H1 (cell line): ENCODE data around the gene PREX1. TPM values are rescaled to one million over a fixed set of nuclear protein-coding genes. Genes with fewer than 3 reads are reported as not detected.

Experiments
- CTCF ChIA-PET: fragments of 300-600 bp; sonication (Branson Sonifier 250); formaldehyde crosslinking; loops from one replicate; lab custom pipeline; 2021; ENCODE audit not compliant: partially characterized antibody; lab: Charles Lee
- POLR2A ChIA-PET: fragments of 300-600 bp; sonication (Branson Sonifier 250); formaldehyde crosslinking; loops from one replicate; lab custom pipeline; 2021; ENCODE audit warnings: inconsistent platforms; ENCODE audit not compliant: partially characterized antibody; lab: Charles Lee
- DNase-seq, 2 experiments: peaks; one replicate each; pipeline versions ENCODE4 v3.0.0 to v3.0.0-alpha.2; 2010 to 2022; ENCODE audit warnings: low spot score in 2 of 2, low read depth in 1 of 2, mixed read lengths in 1 of 2
- FAIRE-seq: peaks from 2 replicates; lab custom pipeline; 2011; peaks lifted over from hg19 to GRCh38; lab: Jason Lieb, UNC
- H2AFZ ChIP-seq: 2 replicates; pipeline ENCODE4 v1.8.1; 2012; ENCODE audit warnings: low read length, inconsistent platforms
- H2AK5ac ChIP-seq: 2 replicates; pipeline ENCODE4 v1.6.1; 2013; ENCODE audit warnings: low read depth, low read length
- H2BK120ac ChIP-seq: replicated peaks from 2 replicates; pipeline ENCODE3; 2013; ENCODE audit warnings: low read depth, low read length, inconsistent platforms
- H2BK12ac ChIP-seq: 2 replicates; pipeline ENCODE4 v1.6.1; 2013; ENCODE audit warnings: low read depth, low read length
- H2BK15ac ChIP-seq: 2 replicates; pipeline ENCODE4 v1.6.1; 2013; ENCODE audit warnings: low read length
- H2BK20ac ChIP-seq: 2 replicates; pipeline ENCODE4 v1.6.1; 2013; ENCODE audit warnings: low read length
- H2BK5ac ChIP-seq: 2 replicates; pipeline ENCODE4 v1.6.1; 2013; ENCODE audit warnings: low read depth, low read length
- H3K14ac ChIP-seq: 2 replicates; pipeline ENCODE4 v1.6.1; 2013; ENCODE audit warnings: inconsistent platforms; ENCODE audit not compliant: insufficient read length
- H3K18ac ChIP-seq: 2 replicates; pipeline ENCODE4 v1.6.1; 2013; ENCODE audit warnings: low read length; ENCODE audit errors: extremely low read depth
- H3K23ac ChIP-seq: 2 replicates; pipeline ENCODE4 v1.6.1; 2013; ENCODE audit warnings: inconsistent platforms; ENCODE audit not compliant: insufficient read length
- H3K23me2 ChIP-seq: 2 replicates; pipeline ENCODE4 v1.6.1; 2013; ENCODE audit warnings: low read depth, low read length
- H3K27ac ChIP-seq: 2 replicates; pipeline ENCODE4 v1.6.1; 2011; ENCODE audit warnings: low read depth, low read length, inconsistent platforms
- H3K27me3 ChIP-seq, 4 experiments: replicated peaks in 1 of 4; 1 replicate in 1 of 4; 2 replicates in 3 of 4; pipeline versions ENCODE4 v1.6.1 to v1.8.1; 2011 to 2013; ENCODE audit warnings: low read length in 3 of 4, mild to moderate bottlenecking in 3 of 4, inconsistent platforms in 2 of 4, mixed read lengths in 2 of 4, moderate library complexity in 1 of 4; ENCODE audit not compliant: control insufficient read depth in 3 of 4, insufficient read depth in 3 of 4; ENCODE audit errors: extremely low read depth in 1 of 4
- H3K36me3 ChIP-seq, 4 experiments: 2 replicates each; pipeline versions ENCODE4 v1.6.1 to v1.8.1; 2011 to 2013; ENCODE audit warnings: mild to moderate bottlenecking in 4 of 4, low read length in 3 of 4, moderate library complexity in 2 of 4, control low read depth in 1 of 4, inconsistent platforms in 1 of 4; ENCODE audit not compliant: insufficient read depth in 4 of 4, control insufficient read depth in 2 of 4
- H3K4ac ChIP-seq: replicated peaks from 2 replicates; pipeline ENCODE3; 2013; ENCODE audit warnings: low read length, low read depth, mixed read lengths, inconsistent platforms; ENCODE audit not compliant: insufficient read length
- H3K4me1 ChIP-seq, 4 experiments: replicated peaks in 1 of 4; 1 replicate in 1 of 4; 2 replicates in 3 of 4; pipeline versions ENCODE4 v1.6.1 to v1.8.1; 2011 to 2013; ENCODE audit warnings: low read length in 3 of 4, inconsistent platforms in 2 of 4, mixed read lengths in 1 of 4; ENCODE audit not compliant: insufficient read depth in 4 of 4, control insufficient read depth in 3 of 4
- H3K4me2 ChIP-seq, 2 experiments: 2 replicates each; pipeline versions ENCODE4 v1.6.1 to v1.8.1; 2011 to 2013; ENCODE audit warnings: low read depth in 2 of 2, low read length in 2 of 2, control low read depth in 1 of 2, inconsistent platforms in 1 of 2, mild to moderate bottlenecking in 1 of 2; ENCODE audit not compliant: insufficient read depth in 1 of 2
- H3K4me3 ChIP-seq, 4 experiments: fragments of 200-600, 300-600 bp in 1 of 4; sonication (generic), shearing (Covaris generic), sonication (Bioruptor Twin) in 1 of 4; 2 replicates each; pipeline versions ENCODE4 v1.5.1 to v1.8.1; 2011 to 2016; ENCODE audit warnings: low read length in 4 of 4, low read depth in 3 of 4, control low read depth in 2 of 4, inconsistent platforms in 2 of 4, mild to moderate bottlenecking in 2 of 4, mixed read lengths in 1 of 4, moderate library complexity in 1 of 4; ENCODE audit not compliant: insufficient read depth in 2 of 4; ENCODE audit errors: extremely low read depth in 1 of 4
- H3K56ac ChIP-seq: replicated peaks from 2 replicates; pipeline ENCODE3; 2013; ENCODE audit warnings: low read depth, mild to moderate bottlenecking, mixed read lengths, low read length, inconsistent platforms; ENCODE audit not compliant: insufficient read length
- H3K79me1 ChIP-seq: 2 replicates; pipeline ENCODE4 v1.6.1; 2013; ENCODE audit warnings: low read depth, low read length, control low read depth
- H3K79me2 ChIP-seq, 2 experiments: 2 replicates each; pipeline versions ENCODE4 v1.6.1 to v1.8.1; 2012 to 2013; ENCODE audit warnings: low read length in 2 of 2, mild to moderate bottlenecking in 2 of 2, inconsistent platforms in 1 of 2; ENCODE audit not compliant: insufficient read depth in 2 of 2, control insufficient read depth in 1 of 2
- H3K9ac ChIP-seq, 4 experiments: replicated peaks in 1 of 4; 1 replicate in 1 of 4; 2 replicates in 3 of 4; pipeline versions ENCODE4 v1.6.1 to v1.8.1; 2011 to 2013; ENCODE audit warnings: low read depth in 3 of 4, low read length in 3 of 4, control low read depth in 2 of 4, mild to moderate bottlenecking in 2 of 4, moderate library complexity in 2 of 4, inconsistent platforms in 1 of 4; ENCODE audit errors: extremely low read depth in 1 of 4
- H3K9me3 ChIP-seq, 2 experiments: 2 replicates each; pipeline versions ENCODE4 v1.6.1 to v1.8.1; 2012 to 2013; ENCODE audit warnings: mild to moderate bottlenecking in 2 of 2, moderate library complexity in 2 of 2, control low read depth in 1 of 2, inconsistent platforms in 1 of 2, low read depth in 1 of 2, low read length in 1 of 2, mixed read lengths in 1 of 2; ENCODE audit not compliant: insufficient read depth in 2 of 2
- H4K20me1 ChIP-seq, 2 experiments: replicated peaks in 1 of 2; 2 replicates each; pipeline versions ENCODE3 to v1.8.1; 2011 to 2013; ENCODE audit warnings: inconsistent platforms in 2 of 2, low read length in 2 of 2, mild to moderate bottlenecking in 1 of 2; ENCODE audit not compliant: insufficient read depth in 2 of 2, control insufficient read depth in 1 of 2
- H4K5ac ChIP-seq: 2 replicates; pipeline ENCODE4 v1.6.1; 2013; ENCODE audit warnings: low read length, low read depth, mixed read lengths, inconsistent platforms; ENCODE audit not compliant: insufficient read length
- H4K8ac ChIP-seq: 2 replicates; pipeline ENCODE4 v1.8.0; 2013; ENCODE audit warnings: mild to moderate bottlenecking, moderate library complexity, low read length, inconsistent platforms; ENCODE audit not compliant: insufficient read depth; ENCODE audit errors: extremely low read depth
- H4K91ac ChIP-seq: replicated peaks from 2 replicates; pipeline ENCODE3; 2013; ENCODE audit warnings: low read length, mixed read lengths, inconsistent platforms; ENCODE audit not compliant: insufficient read length
- ASH2L ChIP-seq: fragments of 200-600, 300-600 bp; sonication (generic); IDR thresholded peaks from one replicate; pipeline ENCODE4 v1.7.1; 2017; ENCODE audit warnings: low read length
- CEBPB ChIP-seq: IDR thresholded peaks from 2 replicates; pipeline ENCODE4 v1.6.1; 2012; ENCODE audit warnings: low read depth, low read length
- NANOG ChIP-seq: IDR thresholded peaks from 2 replicates; pipeline ENCODE4 v1.6.1; 2011; ENCODE audit warnings: low read length, low read depth, mild to moderate bottlenecking, inconsistent platforms; ENCODE audit not compliant: insufficient read depth, poor library complexity, severe bottlenecking
- NRF1 ChIP-seq: IDR thresholded peaks from 2 replicates; pipeline ENCODE4 v1.6.1; 2011; ENCODE audit warnings: mild to moderate bottlenecking, low read depth, low read length, improper control_type of control experiment
- WGBS, 2 experiments: shearing (Covaris generic) in 1 of 2; methylation state at CpG; one replicate each; pipeline versions ENCODE4 v1.1.6 to v1.1.7; 2013 to 2015; ENCODE audit warnings: low lambda C conversion rate in 2 of 2, mixed read lengths in 2 of 2, inconsistent platforms in 1 of 2, low coverage in 1 of 2, missing lambda C conversion rate in 1 of 2; ENCODE audit not compliant: insufficient replicate concordance in 2 of 2, insufficient coverage in 1 of 2, insufficient read length in 1 of 2; ENCODE audit errors: extremely low coverage in 1 of 2, missing lambda C conversion rate in 1 of 2; 5-methylcytosine and 5-hydroxymethylcytosine counted together
- polyA plus RNA-seq, 7 experiments: library from polyadenylated mRNA; depleted of rRNA in 3 of 7; stranded (reverse) in 5 of 7; unstranded in 2 of 7; fragments of >200 nt in 5 of 7; fragments of 200-250 nt in 2 of 7; gene quantifications; 1 replicate in 5 of 7; 2 replicates in 1 of 7; 4 replicates in 1 of 7; pipeline versions ENCODE4 v1.2.1 to v1.2.3, GENCODE V29; 2011 to 2013; ENCODE audit warnings: missing spikeins in 2 of 7, mixed read lengths in 2 of 7
- total RNA-seq: library from RNA; stranded (reverse); fragmentation: NEBNext Ultra II Directional; extraction: Animal tissue kit (Norgen Biotek cat#: 25700); gene quantifications from 2 replicates; pipeline ENCODE4 v1.2.1, GENCODE V29; 2021

The PREX1 gene
- total and polyA plus RNA-seq, 2 of the 8 experiments (the other 6 are each of a cell fraction or from before 2014, with no cell fraction given), result 10.7 to 12.8 TPM

DNA sequence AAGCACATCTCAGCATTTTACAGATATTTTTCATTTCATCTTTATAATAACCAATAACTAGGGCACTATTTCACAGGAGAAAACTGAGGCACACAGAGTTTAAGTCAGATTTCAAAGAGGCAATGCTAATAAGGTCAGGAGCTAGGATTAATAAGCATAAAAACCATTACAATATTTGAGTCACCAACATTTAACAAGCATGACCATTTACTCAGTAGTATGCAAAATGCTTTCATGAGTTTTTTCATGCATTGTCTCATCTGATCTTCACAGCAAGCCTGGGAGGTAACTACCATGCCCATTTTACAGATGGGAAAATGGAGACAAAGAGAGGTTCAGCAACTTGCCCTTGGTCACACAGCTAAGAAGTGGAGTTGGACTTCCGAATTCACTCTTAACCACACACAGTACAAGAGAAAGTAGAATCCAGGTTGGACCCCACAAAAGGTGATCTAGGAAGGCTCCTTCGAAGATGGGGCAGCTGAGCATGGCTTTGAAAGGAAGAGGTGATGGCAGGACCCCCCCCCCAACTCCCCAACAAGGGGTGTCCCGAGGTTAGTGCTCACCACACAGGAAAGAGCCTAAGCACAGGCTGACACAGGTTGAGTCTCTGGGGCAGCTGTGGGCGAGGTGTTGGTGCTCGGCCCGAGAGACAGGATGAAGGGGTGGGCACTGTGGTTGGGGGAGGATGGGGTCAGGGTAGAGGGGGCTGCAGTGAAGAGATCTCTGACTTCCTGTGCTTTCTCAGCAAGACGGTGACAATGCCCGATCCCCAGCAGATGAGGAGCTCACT, 108.8 kb downstream of the PREX1 start:
- H2AK5ac ChIP-seq, result no peak overlapping the region
- DNase-seq (no peak), FAIRE-seq (no peak)
- H3K79me2 ChIP-seq, result no peaks in the 10 kb centered on the region
- H3K4me1 ChIP-seq, result peaks cover 0 to 7% (median 5%) of the 10 kb centered on the region in 4 experiments; a peak in 4 of 7 replicates
- no peak overlapping the region for H4K5ac ChIP-seq
- no peaks in the 10 kb centered on the region for H3K9me3 ChIP-seq
- H2BK12ac ChIP-seq, result no peak overlapping the region
- CTCF ChIA-PET, result interaction anchor here (1.6 kb wide), 1 partner anchor 15 kb away, joined by 3 read pairs; no protein-coding TSS in a partner anchor
- H3K9ac ChIP-seq, result no peak overlapping the region
- no peak overlapping the region for H3K4me2 ChIP-seq
- H3K23me2 ChIP-seq, result no peaks in the 10 kb centered on the region
- H3K23ac ChIP-seq, result no peak overlapping the region
- H3K79me1 ChIP-seq, result no peaks in the 10 kb centered on the region; the same call in 1 of the 2 replicates
- no peaks in the 10 kb centered on the region for H3K36me3 ChIP-seq
- H3K56ac ChIP-seq, result no peak overlapping the region
- no peak overlapping the region for H3K4ac ChIP-seq
- 94% methylated on average over 8 of the region's 8 CpGs; no CpG with 5 or more reads in 1 of the 2 experiments for WGBS, 2 experiments
- H4K8ac ChIP-seq, result no peak overlapping the region
- no peak overlapping the region for H4K91ac ChIP-seq
- H2BK5ac ChIP-seq, result no peak overlapping the region
- H2BK15ac ChIP-seq, result no peak overlapping the region
- H3K14ac ChIP-seq, result no peak overlapping the region
- H2AFZ ChIP-seq, result no peak overlapping the region
- TF ChIP-seq CEBPB, result no peak
- no peak for TF ChIP-seq NANOG
- TF ChIP-seq ASH2L, result no peak
- TF ChIP-seq NRF1, result no peak
- no peaks in the 10 kb centered on the region; a peak in 1 of 7 replicates for H3K27me3 ChIP-seq
- H3K27ac ChIP-seq, result no peak overlapping the region
- POLR2A ChIA-PET, result no interaction called here
- H3K4me3 ChIP-seq, result no peak overlapping the region
- no peak overlapping the region for H3K18ac ChIP-seq
- H2BK20ac ChIP-seq, result no peak overlapping the region
- H4K20me1 ChIP-seq, result no peaks in the 10 kb centered on the region
- H2BK120ac ChIP-seq, result no peak overlapping the region
